Measurements from ENCODE around the gene TMEM38A. TPM values are rescaled to one million over a fixed set of nuclear protein-coding genes. Genes with fewer than 3 reads are reported as not detected.
"Not testable (repeated sequence)": the region's sequence is repeated elsewhere in the genome, so short reads cannot be mapped to it uniquely, and the experiment has no call there.

The TMEM38A gene
- total RNA-seq, 2 experiments from 2014 or later: 0.58 to 0.76 TPM

GRCh38 chr19:16640951-16641350 is 20.0 kb upstream of the TMEM38A start:
- Mint-ChIP-seq H3K4me1 (ENCODE audit: low read depth) (peaks cover 12% of the 10 kb centered on the region), H3K9me3 (no peaks in the 10 kb centered on the region), H3K27ac (no peak overlapping the region), H3K27me3 (no peaks in the 10 kb centered on the region), H3K36me3 (peaks cover 37% of the 10 kb centered on the region), H3K4me3 (no peak overlapping the region)
- ChIA-PET POLR2A (no interaction called here), CTCF (no interaction called here)
- DNase-seq: no peak
- intact Hi-C loops (cut with micrococcal nuclease): no loop called here

- intact Hi-C loops (cut with micrococcal nuclease): no loop called here
- H3K36me3 Mint-ChIP-seq: peaks cover 37% of the 10 kb centered on the region
- no peaks in the 10 kb centered on the region for H3K27me3 Mint-ChIP-seq
- CTCF ChIA-PET: no interaction called here
- no peak overlapping the region for H3K4me3 Mint-ChIP-seq
- peaks cover 12% of the 10 kb centered on the region for H3K4me1 Mint-ChIP-seq (ENCODE audit: low read depth)
- H3K9me3 Mint-ChIP-seq: no peaks in the 10 kb centered on the region
- DNase-seq: no peak
- POLR2A ChIA-PET: no interaction called here
- no peak overlapping the region for H3K27ac Mint-ChIP-seq
Observed at GRCh38 chr19:16641695-16642094, 19.2 kb upstream of the TMEM38A start.

GRCh38 chr19:16645140-16645539 is 15.8 kb upstream of the TMEM38A start:
- CTCF ChIA-PET: no interaction called here

GRCh38 chr19:16649734-16650133 is 11.2 kb upstream of the TMEM38A start:
- Mint-ChIP-seq H3K27me3 (no peaks in the 10 kb centered on the region), H3K27ac (no peak overlapping the region), H3K4me3 (no peak overlapping the region), H3K36me3 (peaks cover 54% of the 10 kb centered on the region), H3K4me1 (ENCODE audit: low read depth) (peaks cover 8% of the 10 kb centered on the region), H3K9me3 (no peaks in the 10 kb centered on the region)
- ChIA-PET CTCF (no interaction called here), POLR2A (no interaction called here)
- DNase-seq: no peak
- intact Hi-C loops (cut with micrococcal nuclease): no loop called here

More at GRCh38 chr19:16645140-16645539, 15.8 kb upstream of the TMEM38A start:
- H3K27me3 Mint-ChIP-seq: no peaks in the 10 kb centered on the region
- no peak overlapping the region for H3K27ac Mint-ChIP-seq
- POLR2A ChIA-PET: no interaction called here
- H3K9me3 Mint-ChIP-seq: no peaks in the 10 kb centered on the region
- no peak for DNase-seq
- peaks cover 6% of the 10 kb centered on the region for H3K4me1 Mint-ChIP-seq (ENCODE audit: low read depth)
- H3K36me3 Mint-ChIP-seq: peaks cover 34% of the 10 kb centered on the region
- intact Hi-C loops (cut with micrococcal nuclease): no loop called here
- H3K4me3 Mint-ChIP-seq: no peak overlapping the region

GRCh38 chr19:16650821-16651220 is 10.1 kb upstream of the TMEM38A start:
- H3K36me3 Mint-ChIP-seq: peaks cover 55% of the 10 kb centered on the region
- POLR2A ChIA-PET: no interaction called here

GRCh38 chr19:16651421-16652188 is 9.3 kb upstream of the TMEM38A start:
- H3K27me3 Mint-ChIP-seq; H3K4me1 Mint-ChIP-seq (ENCODE audit: low read depth); DNase-seq; intact Hi-C loops (cut with micrococcal nuclease); POLR2A ChIA-PET; H3K9me3 Mint-ChIP-seq; CTCF ChIA-PET; H3K4me3 Mint-ChIP-seq: not testable (repeated sequence)
- Mint-ChIP-seq H3K27ac (peak overlapping the region; percentile 45), H3K36me3 (peaks cover 60% of the 10 kb centered on the region)

More at GRCh38 chr19:16650821-16651220, 10.1 kb upstream of the TMEM38A start:
- Mint-ChIP-seq H3K4me3 (no peak overlapping the region), H3K27me3 (no peaks in the 10 kb centered on the region), H3K9me3 (no peaks in the 10 kb centered on the region), H3K27ac (peak overlapping the region; percentile 45), H3K4me1 (ENCODE audit: low read depth) (peaks cover 6% of the 10 kb centered on the region)
- no peak for DNase-seq
- intact Hi-C loops (cut with micrococcal nuclease): no loop called here
- CTCF ChIA-PET: no interaction called here

GRCh38 chr19:16652854-16653253 is 8.1 kb upstream of the TMEM38A start:
- peaks cover 62% of the 10 kb centered on the region for H3K36me3 Mint-ChIP-seq
- no peak overlapping the region for H3K27ac Mint-ChIP-seq
- H3K9me3 Mint-ChIP-seq: no peaks in the 10 kb centered on the region
- no peaks in the 10 kb centered on the region for H3K27me3 Mint-ChIP-seq
- peaks cover 18% of the 10 kb centered on the region for H3K4me1 Mint-ChIP-seq (ENCODE audit: low read depth)
- CTCF ChIA-PET: no interaction called here
- intact Hi-C loops (cut with micrococcal nuclease): no loop called here
- POLR2A ChIA-PET: no interaction called here
- DNase-seq: no peak
- no peak overlapping the region for H3K4me3 Mint-ChIP-seq

GRCh38 chr19:16654140-16654539 is 6.8 kb upstream of the TMEM38A start:
- intact Hi-C loops (cut with micrococcal nuclease): no loop called here
- Mint-ChIP-seq H3K9me3 (no peaks in the 10 kb centered on the region), H3K27me3 (no peaks in the 10 kb centered on the region), H3K4me3 (no peak overlapping the region), H3K4me1 (ENCODE audit: low read depth) (peaks cover 24% of the 10 kb centered on the region), H3K36me3 (peaks cover 67% of the 10 kb centered on the region), H3K27ac (no peak overlapping the region)
- no peak for DNase-seq
- ChIA-PET CTCF (no interaction called here), POLR2A (interaction anchor here (1.2 kb wide), 1 partner anchor 19 kb away, joined by 4 read pairs; no protein-coding TSS in a partner anchor)

GRCh38 chr19:16654627-16655026 is 6.3 kb upstream of the TMEM38A start:
- Mint-ChIP-seq H3K27me3 (no peaks in the 10 kb centered on the region), H3K4me1 (ENCODE audit: low read depth) (peaks cover 24% of the 10 kb centered on the region), H3K27ac (no peak overlapping the region), H3K36me3 (peaks cover 65% of the 10 kb centered on the region), H3K9me3 (no peaks in the 10 kb centered on the region), H3K4me3 (no peak overlapping the region)
- ChIA-PET POLR2A (interaction anchor here (1.2 kb wide), 1 partner anchor 18 kb away, joined by 4 read pairs; no protein-coding TSS in a partner anchor), CTCF (no interaction called here)
- intact Hi-C loops (cut with micrococcal nuclease): no loop called here
- no peak for DNase-seq

GRCh38 chr19:16655727-16656126 is 5.2 kb upstream of the TMEM38A start:
- DNase-seq: no peak
- H3K27me3 Mint-ChIP-seq: no peaks in the 10 kb centered on the region
- peaks cover 24% of the 10 kb centered on the region for H3K4me1 Mint-ChIP-seq (ENCODE audit: low read depth)
- no peaks in the 10 kb centered on the region for H3K9me3 Mint-ChIP-seq
- ChIA-PET POLR2A (no interaction called here), CTCF (no interaction called here)
- H3K36me3 Mint-ChIP-seq: peaks cover 59% of the 10 kb centered on the region
- intact Hi-C loops (cut with micrococcal nuclease): no loop called here
- no peak overlapping the region for H3K4me3 Mint-ChIP-seq
- H3K27ac Mint-ChIP-seq: no peak overlapping the region

GRCh38 chr19:16657384-16657783 is 3.6 kb upstream of the TMEM38A start:
- no peak for DNase-seq
- Mint-ChIP-seq H3K27me3 (peaks cover 2% of the 10 kb centered on the region), H3K27ac (no peak overlapping the region), H3K36me3 (peaks cover 46% of the 10 kb centered on the region), H3K4me3 (no peak overlapping the region), H3K4me1 (ENCODE audit: low read depth) (peaks cover 28% of the 10 kb centered on the region), H3K9me3 (no peaks in the 10 kb centered on the region)
- ChIA-PET CTCF (interaction anchor here (1.1 kb wide), 1 partner anchor 84 kb away, joined by 3 read pairs; no protein-coding TSS in a partner anchor), POLR2A (interaction anchor here (1.2 kb wide), 1 partner anchor 19 kb away, joined by 4 read pairs; no protein-coding TSS in a partner anchor)
- intact Hi-C loops (cut with micrococcal nuclease): no loop called here

GRCh38 chr19:16659464-16659831 is 1.5 kb upstream of the TMEM38A start:
- intact Hi-C loops (cut with micrococcal nuclease): no loop called here
- peak overlapping the region; percentile 95 for H3K27ac Mint-ChIP-seq
- CTCF ChIA-PET: interaction anchor here (1.8 kb wide), 1 partner anchor 64 kb away, joined by 3 read pairs; no protein-coding TSS in a partner anchor
- H3K9me3 Mint-ChIP-seq: no peaks in the 10 kb centered on the region
- no peak for DNase-seq
- POLR2A ChIA-PET: interaction anchor here (1.4 to 3.0 kb wide), 3 partner anchors 31 to 75 kb away, joined by 4 to 10 read pairs (median 9); no protein-coding TSS in a partner anchor
- H3K4me3 Mint-ChIP-seq: peak overlapping the region; percentile 93
- peaks cover 28% of the 10 kb centered on the region for H3K4me1 Mint-ChIP-seq (ENCODE audit: low read depth)
- H3K27me3 Mint-ChIP-seq: peaks cover 2% of the 10 kb centered on the region
- H3K36me3 Mint-ChIP-seq: peaks cover 29% of the 10 kb centered on the region
